ENCODE data around the gene ATG101. TPM values are rescaled to one million over a fixed set of nuclear protein-coding genes. Genes with fewer than 3 reads are reported as not detected.

ATG101 gene
- polyA plus RNA-seq, 1 donor from 2014 or later = 53.9 TPM

GRCh38 chr12:52120951-52121823 lies 51.4 kb downstream of the ATG101 start:
- H3K9me2 ChIP-seq (ENCODE audit: insufficient read depth, low read length) = no peaks in the 10 kb centered on the region
- H3F3A ChIP-seq (ENCODE audit: insufficient read depth, low read length, poor library complexity, severe bottlenecking) = no peaks in the 10 kb centered on the region
- no peak overlapping the region for H3K4me3 ChIP-seq (ENCODE audit: low read length)
- H2AFZ ChIP-seq (ENCODE audit: low read depth, low read length) = no peak overlapping the region
- no peaks in the 10 kb centered on the region for H3K27me3 ChIP-seq (ENCODE audit: insufficient read depth, low read depth, low read length)
- no peak for TF ChIP-seq MXI1 (conservative IDR thresholded peaks at IDR 0.05; ENCODE audit: poor library complexity, severe bottlenecking)
- TF ChIP-seq CTCF (IDR thresholded peaks at IDR 0.05; ENCODE audit: poor library complexity, severe bottlenecking) = no peak
- TF ChIP-seq REST (IDR thresholded peaks at IDR 0.05; ENCODE audit: borderline replicate concordance) = no peak
- no peak for TF ChIP-seq EZH2 (IDR thresholded peaks at IDR 0.05; ENCODE audit: borderline replicate concordance, insufficient read depth, low read length, poor library complexity, severe bottlenecking)
- TF ChIP-seq RAD21 (conservative IDR thresholded peaks at IDR 0.05) = no peak
- no peak for TF ChIP-seq POLR2AphosphoS5 (IDR thresholded peaks at IDR 0.05)
- no peak for TF ChIP-seq SMC3 (conservative IDR thresholded peaks at IDR 0.05; ENCODE audit: poor library complexity)
- no peak for TF ChIP-seq EP300 (conservative IDR thresholded peaks at IDR 0.05; ENCODE audit: poor library complexity, severe bottlenecking)
- H3K4me2 ChIP-seq (ENCODE audit: low read length) = no peak overlapping the region
- no peaks in the 10 kb centered on the region for H4K20me1 ChIP-seq (ENCODE audit: insufficient read depth)
- no peak overlapping the region for H3K9ac ChIP-seq (ENCODE audit: low read length)
- no peaks in the 10 kb centered on the region for H3K36me3 ChIP-seq (ENCODE audit: insufficient read depth, low read length)
- no peaks in the 10 kb centered on the region for H3K79me2 ChIP-seq (replicated peaks; ENCODE audit: insufficient read depth, low read length)
- no peaks in the 10 kb centered on the region for H3K9me3 ChIP-seq (ENCODE audit: low read length)
- H3K27ac ChIP-seq (ENCODE audit: low read length) = no peak overlapping the region

GRCh38 chr12:52121824-52122539 lies 52.2 kb downstream of the ATG101 start:
- H3F3A ChIP-seq (ENCODE audit: insufficient read depth, low read length, poor library complexity, severe bottlenecking) = no peaks in the 10 kb centered on the region
- H3K36me3 ChIP-seq (ENCODE audit: insufficient read depth, low read length) = no peaks in the 10 kb centered on the region
- H3K79me2 ChIP-seq (replicated peaks; ENCODE audit: insufficient read depth, low read length) = no peaks in the 10 kb centered on the region
- no peak overlapping the region for H3K27ac ChIP-seq (ENCODE audit: low read length)
- no peaks in the 10 kb centered on the region for H4K20me1 ChIP-seq (ENCODE audit: insufficient read depth)
- H3K9ac ChIP-seq (ENCODE audit: low read length) = no peak overlapping the region
- H3K4me3 ChIP-seq (ENCODE audit: low read length) = no peak overlapping the region
- no peaks in the 10 kb centered on the region for H3K9me3 ChIP-seq (ENCODE audit: low read length)
- H3K4me2 ChIP-seq (ENCODE audit: low read length) = no peak overlapping the region
- no peaks in the 10 kb centered on the region for H3K9me2 ChIP-seq (ENCODE audit: insufficient read depth, low read length)
- H2AFZ ChIP-seq (ENCODE audit: low read depth, low read length) = no peak overlapping the region
- TF ChIP-seq EZH2 (IDR thresholded peaks at IDR 0.05; ENCODE audit: borderline replicate concordance, insufficient read depth, low read length, poor library complexity, severe bottlenecking) = no peak
- TF ChIP-seq SMC3 (conservative IDR thresholded peaks at IDR 0.05; ENCODE audit: poor library complexity) = no peak
- no peak for TF ChIP-seq POLR2AphosphoS5 (IDR thresholded peaks at IDR 0.05)
- TF ChIP-seq RAD21 (conservative IDR thresholded peaks at IDR 0.05) = peak; percentile 36
- no peak for TF ChIP-seq REST (IDR thresholded peaks at IDR 0.05; ENCODE audit: borderline replicate concordance)
- TF ChIP-seq TAF1 (IDR thresholded peaks at IDR 0.05; ENCODE audit: low read depth) = no peak
- no peak for TF ChIP-seq EP300 (conservative IDR thresholded peaks at IDR 0.05; ENCODE audit: poor library complexity, severe bottlenecking)
- TF ChIP-seq CTCF (IDR thresholded peaks at IDR 0.05; ENCODE audit: poor library complexity, severe bottlenecking) = peak; percentile 37
- H3K27me3 ChIP-seq (ENCODE audit: insufficient read depth, low read depth, low read length) = no peaks in the 10 kb centered on the region

Measured in neural cell (in vitro differentiated cells).